IMR-90 (cell line): ENCODE measurements around the gene GAL3ST2. TPM values are rescaled to one million over a fixed set of nuclear protein-coding genes. Genes with fewer than 3 reads are reported as not detected.

ENCODE experiments used
- ATAC-seq: fragments of 200-7000 bp; cut with Tn5 transposase; 2 replicates; pipeline ENCODE4 v1.9.1; 2020; ENCODE audit warnings: low read depth, mild to moderate bottlenecking, moderate library complexity
- BruUV-seq: library from RNA; stranded (reverse); fragments of 400-500 nt; replicated peaks from 2 replicates; lab custom pipeline; 2021; lab: Mats Ljungman, UMichigan
- CTCF ChIA-PET: fragments of 300-600 bp; formaldehyde crosslinking; extraction: SDS; loops from one replicate; lab custom pipeline; 2021; ENCODE audit warnings: antibody characterized with exemption; lab: Yijun Ruan, JAX
- POLR2A ChIA-PET: fragments of 300-600 bp; sonication (Branson Sonifier 250); formaldehyde crosslinking; loops from one replicate; lab custom pipeline; 2022; ENCODE audit warnings: antibody characterized with exemption; ENCODE audit not compliant: unreplicated experiment; lab: Charles Lee
- DNase-seq: peaks from one replicate; pipeline ENCODE4 v3.0.0; 2013
- H2AFZ ChIP-seq: replicated peaks from 2 replicates; pipeline ENCODE3; 2013; ENCODE audit warnings: low read length, mild to moderate bottlenecking; ENCODE audit not compliant: poor library complexity
- H2AK5ac ChIP-seq: 2 replicates; pipeline ENCODE4 v1.6.1; 2013; ENCODE audit warnings: low read depth, low read length, inconsistent platforms
- H2AK9ac ChIP-seq: replicated peaks from 2 replicates; pipeline ENCODE3; 2013; ENCODE audit warnings: mild to moderate bottlenecking, low read depth, low read length, moderate library complexity; ENCODE audit not compliant: poor library complexity
- H2BK120ac ChIP-seq: 2 replicates; pipeline ENCODE4 v1.6.1; 2013; ENCODE audit warnings: low read depth, low read length, inconsistent platforms
- H2BK15ac ChIP-seq: 3 replicates; pipeline ENCODE4 v1.6.1; 2013; ENCODE audit warnings: low read depth, low read length, inconsistent platforms
- H2BK20ac ChIP-seq: 2 replicates; pipeline ENCODE4 v1.6.1; 2013; ENCODE audit warnings: low read depth, mild to moderate bottlenecking, inconsistent platforms, low read length, moderate library complexity
- H2BK5ac ChIP-seq: 2 replicates; pipeline ENCODE4 v1.6.1; 2013; ENCODE audit warnings: mild to moderate bottlenecking, low read depth, low read length, inconsistent platforms; ENCODE audit not compliant: poor library complexity, severe bottlenecking
- H3K14ac ChIP-seq: replicated peaks from 2 replicates; pipeline ENCODE4 v1.6.1; 2013; ENCODE audit warnings: low read depth, low read length, inconsistent platforms
- H3K18ac ChIP-seq: 2 replicates; pipeline ENCODE4 v1.6.1; 2013; ENCODE audit warnings: low read depth, low read length, control low read depth
- H3K23ac ChIP-seq: 2 replicates; pipeline ENCODE4 v1.6.1; 2013; ENCODE audit warnings: low read depth, low read length, inconsistent platforms
- H3K27ac ChIP-seq: 2 replicates; pipeline ENCODE4 v1.5.1; 2013; ENCODE audit warnings: mild to moderate bottlenecking, control low read depth, low read length; ENCODE audit not compliant: insufficient read depth
- H3K27me3 ChIP-seq: 2 replicates; pipeline ENCODE4 v1.6.1; 2013; ENCODE audit warnings: low read length; ENCODE audit not compliant: control insufficient read depth, insufficient read depth
- H3K36me3 ChIP-seq: 2 replicates; pipeline ENCODE4 v1.6.1; 2013; ENCODE audit warnings: low read length, mixed read lengths; ENCODE audit not compliant: control insufficient read depth, insufficient read depth
- H3K4ac ChIP-seq: 2 replicates; pipeline ENCODE4 v1.6.1; 2013; ENCODE audit warnings: low read depth, low read length, inconsistent platforms
- H3K4me1 ChIP-seq: 2 replicates; pipeline ENCODE4 v1.6.1; 2013; ENCODE audit warnings: low read length, mixed read lengths; ENCODE audit not compliant: control insufficient read depth, insufficient read depth
- H3K4me2 ChIP-seq: 2 replicates; pipeline ENCODE4 v1.6.1; 2013; ENCODE audit warnings: low read depth, mild to moderate bottlenecking, control low read depth, low read length, moderate library complexity
- H3K4me3 ChIP-seq: 2 replicates; pipeline ENCODE4 v1.5.1; 2013; ENCODE audit warnings: low read depth, mild to moderate bottlenecking, control low read depth, low read length, moderate library complexity; ENCODE audit not compliant: insufficient read depth
- H3K56ac ChIP-seq: 2 replicates; pipeline ENCODE4 v1.6.1; 2013; ENCODE audit warnings: low read length, inconsistent platforms; ENCODE audit not compliant: insufficient read depth; ENCODE audit errors: extremely low read depth
- H3K79me1 ChIP-seq, 2 experiments: 2 replicates each; pipeline ENCODE4 v1.6.1; 2013; ENCODE audit warnings: low read length in 2 of 2, inconsistent platforms in 1 of 2, low read depth in 1 of 2
- H3K9ac ChIP-seq: 2 replicates; pipeline ENCODE4 v1.6.1; 2013; ENCODE audit warnings: low read depth, low read length, control low read depth
- H3K9me1 ChIP-seq: 2 replicates; pipeline ENCODE4 v1.6.1; 2013; ENCODE audit warnings: low read length, inconsistent platforms; ENCODE audit not compliant: insufficient read depth
- H3K9me3 ChIP-seq: 2 replicates; pipeline ENCODE4 v1.6.1; 2013; ENCODE audit warnings: low read length; ENCODE audit not compliant: control insufficient read depth, insufficient read depth
- H4K20me1 ChIP-seq: 2 replicates; pipeline ENCODE4 v1.6.1; 2013; ENCODE audit warnings: low read length, inconsistent platforms; ENCODE audit not compliant: insufficient read depth
- H4K5ac ChIP-seq: 2 replicates; pipeline ENCODE4 v1.6.1; 2013; ENCODE audit warnings: mild to moderate bottlenecking, low read depth, low read length, control low read depth
- H4K8ac ChIP-seq, 2 experiments: 2 replicates each; pipeline ENCODE4 v1.6.1; 2013; ENCODE audit warnings: low read depth in 2 of 2, low read length in 2 of 2, control low read depth in 1 of 2, inconsistent platforms in 1 of 2
- H4K91ac ChIP-seq: 2 replicates; pipeline ENCODE4 v1.6.1; 2013; ENCODE audit warnings: low read depth, low read length, inconsistent platforms; ENCODE audit not compliant: insufficient read depth
- CEBPB ChIP-seq: IDR thresholded peaks from 2 replicates; pipeline ENCODE4 v1.6.1; 2012; ENCODE audit warnings: low read depth, low read length, improper control_type of control experiment
- CHD1 ChIP-seq: IDR thresholded peaks from 2 replicates; pipeline ENCODE4 v1.6.1; 2012; ENCODE audit warnings: low read depth, low read length, improper control_type of control experiment
- ELK1 ChIP-seq: fragments of 150-350 bp; IDR thresholded peaks from 2 replicates; pipeline ENCODE4 v1.6.1; 2016; ENCODE audit warnings: low read depth, mild to moderate bottlenecking, low read length, moderate library complexity, borderline replicate concordance
- FOS ChIP-seq: fragments of 150-350 bp; IDR thresholded peaks from 2 replicates; pipeline ENCODE4 v1.6.1; 2016; ENCODE audit warnings: low read depth, low read length
- MAZ ChIP-seq: IDR thresholded peaks from 2 replicates; pipeline ENCODE4 v1.6.1; 2012; ENCODE audit warnings: low read depth, mild to moderate bottlenecking, low read length, improper control_type of control experiment, moderate library complexity, borderline replicate concordance
- MXI1 ChIP-seq: IDR thresholded peaks from 2 replicates; pipeline ENCODE4 v1.6.1; 2012; ENCODE audit warnings: low read depth, mild to moderate bottlenecking, low read length, moderate library complexity, borderline replicate concordance
- NFE2L2 ChIP-seq: fragments of 150-350 bp; IDR thresholded peaks from 2 replicates; pipeline ENCODE4 v1.6.1; 2016; ENCODE audit warnings: low read depth, mild to moderate bottlenecking, low read length
- POLR2A ChIP-seq: IDR thresholded peaks from 2 replicates; pipeline ENCODE4 v1.6.1; 2012; ENCODE audit warnings: mild to moderate bottlenecking, low read depth, low read length
- RCOR1 ChIP-seq: IDR thresholded peaks from 2 replicates; pipeline ENCODE4 v1.6.1; 2012; ENCODE audit warnings: mild to moderate bottlenecking, low read length, improper control_type of control experiment; ENCODE audit not compliant: insufficient replicate concordance
- RFX5 ChIP-seq: IDR thresholded peaks from 2 replicates; pipeline ENCODE4 v1.8.0; 2012; ENCODE audit warnings: low read depth, mild to moderate bottlenecking, low read length, moderate library complexity
- SMC3 ChIP-seq: fragments of 150-350 bp; IDR thresholded peaks from 2 replicates; pipeline ENCODE4 v1.6.1; 2016; ENCODE audit warnings: low read depth, mild to moderate bottlenecking, antibody characterized with exemption, low read length, moderate library complexity
- USF2 ChIP-seq: fragments of 150-350 bp; IDR thresholded peaks from 2 replicates; pipeline ENCODE4 v1.6.1; 2017; ENCODE audit warnings: mild to moderate bottlenecking, antibody characterized with exemption, low read length, low read depth
- WGBS, 2 experiments: methylation state at CpG; one replicate each; pipeline versions ENCODE4 v1.1.5 to v1.1.7; 2013; ENCODE audit warnings: missing lambda C conversion rate in 2 of 2; ENCODE audit not compliant: insufficient read length in 1 of 2; ENCODE audit errors: extremely low coverage in 2 of 2; 5-methylcytosine and 5-hydroxymethylcytosine counted together
- dilution Hi-C: fragments of 300-500 bp; cut with HindIII; formaldehyde crosslinking; loops from one replicate; pipeline ENCODE4 v1.14.3; 2018; ENCODE audit warnings: low sequenced_read_pairs; ENCODE audit not compliant: unreplicated experiment
- in situ Hi-C: fragments of 300-500 bp; cut with MboI; formaldehyde crosslinking; loops from 3 replicates; pipeline ENCODE4 v1.14.3; 2019; ENCODE audit warnings: low sequenced_read_pairs, inconsistent platforms, mixed read lengths
- intact Hi-C: fragments of 100-400 bp; cut with micrococcal nuclease; formaldehyde crosslinking; loops from 2 replicates; pipeline ENCODE4 v1.10.0; 2022
- polyA plus RNA-seq, 3 experiments: library from polyadenylated mRNA; depleted of rRNA; stranded (reverse); fragments of >200 nt; gene quantifications; 2 replicates each; pipeline ENCODE4 v1.2.3, GENCODE V29; 2012; ENCODE audit warnings: low replicate concordance in 1 of 3
- total RNA-seq: library from RNA; depleted of rRNA; stranded (reverse); fragments of >200 nt; gene quantifications from 2 replicates; pipeline ENCODE4 v1.2.3, GENCODE V29; 2012

The GAL3ST2 gene
- total and polyA plus RNA-seq, 2 of the 4 experiments (the other 2 are of a cell fraction) = 0.07 TPM; not detected in 1

- TF ChIP-seq USF2 = no peak
Measured at GRCh38 chr2:241812730-241813643, 36.4 kb downstream of the GAL3ST2 start (continued).

- Histone ChIP-seq H2BK15ac (no peak overlapping the region), H3K14ac (no peak overlapping the region), H2AK5ac (no peak overlapping the region), H3K27me3 (peaks cover 18% of the 10 kb centered on the region), H3K4ac (no peak overlapping the region), H4K20me1 (no peaks in the 10 kb centered on the region; the same call in 1 of the 2 replicates), H2AFZ (no peak overlapping the region), H3K4me1 (no peaks in the 10 kb centered on the region), H3K4me2 (no peak overlapping the region), H3K23ac (no peak overlapping the region), H2BK5ac (no peak overlapping the region), H3K56ac (no peak overlapping the region), H3K9ac (no peak overlapping the region), H3K4me3 (no peak overlapping the region), H4K5ac (no peak overlapping the region), H4K91ac (no peak overlapping the region), H3K9me3 (no peaks in the 10 kb centered on the region), H3K27ac (no peak overlapping the region), H3K36me3 (no peaks in the 10 kb centered on the region), H3K18ac (no peak overlapping the region), H2BK120ac (no peak overlapping the region), H3K9me1 (no peaks in the 10 kb centered on the region), H4K8ac (no peak overlapping the region), H2BK20ac (no peak overlapping the region), H3K79me1 (no peaks in the 10 kb centered on the region), H2AK9ac (no peak overlapping the region)
- ATAC-seq (no peak), DNase-seq (no peak)
- WGBS, 2 experiments = 51% methylated on average over 4 of the region's 20 CpGs; no CpG with 5 or more reads in 1 of the 2 experiments
- in situ Hi-C loops = no loop called here
- POLR2A ChIA-PET = no interaction called here
- no TSS peak for BruUV-seq
- intact Hi-C loops = no loop called here
- TF ChIP-seq ELK1 (no peak), NFE2L2 (no peak), SMC3 (no peak), MAZ (no peak), RCOR1 (no peak), RFX5 (no peak), POLR2A (no peak), CEBPB (no peak), FOS (no peak), MXI1 (no peak), CHD1 (no peak)
- CTCF ChIA-PET = no interaction called here
- dilution Hi-C loops = no loop called here
Measured at GRCh38 chr2:241813644-241814392, 37.2 kb downstream of the GAL3ST2 start.
